Measurements from ENCODE around the gene GARIN5B.

DNA sequence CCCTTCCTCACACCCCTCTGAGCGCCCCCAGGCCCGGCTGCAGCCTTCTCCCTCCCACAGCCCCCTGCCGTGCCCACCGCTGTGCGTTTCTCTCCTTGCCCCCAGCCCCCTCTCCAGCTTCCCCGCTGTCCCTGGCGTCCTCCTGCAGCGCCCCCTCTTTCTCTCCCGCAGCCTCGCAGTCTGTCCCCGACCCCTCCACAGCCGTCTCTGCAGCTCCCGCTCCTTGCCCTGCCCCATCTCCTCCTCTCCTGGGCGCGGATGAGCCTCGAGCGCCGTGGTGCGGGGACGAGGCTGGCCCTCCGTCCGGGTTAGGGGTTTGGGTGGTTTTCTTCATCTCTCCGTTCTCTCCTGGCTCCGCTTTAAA, 22.3 kb downstream of the GARIN5B start:
- no peak for TF ChIP-seq EZH2 (IDR thresholded peaks at IDR 0.05; ENCODE audit: low read depth, unreplicated experiment)
- no peak for TF ChIP-seq POLR2AphosphoS5 (IDR thresholded peaks at IDR 0.05; ENCODE audit: low read depth)
- TF ChIP-seq, protein P1, sequence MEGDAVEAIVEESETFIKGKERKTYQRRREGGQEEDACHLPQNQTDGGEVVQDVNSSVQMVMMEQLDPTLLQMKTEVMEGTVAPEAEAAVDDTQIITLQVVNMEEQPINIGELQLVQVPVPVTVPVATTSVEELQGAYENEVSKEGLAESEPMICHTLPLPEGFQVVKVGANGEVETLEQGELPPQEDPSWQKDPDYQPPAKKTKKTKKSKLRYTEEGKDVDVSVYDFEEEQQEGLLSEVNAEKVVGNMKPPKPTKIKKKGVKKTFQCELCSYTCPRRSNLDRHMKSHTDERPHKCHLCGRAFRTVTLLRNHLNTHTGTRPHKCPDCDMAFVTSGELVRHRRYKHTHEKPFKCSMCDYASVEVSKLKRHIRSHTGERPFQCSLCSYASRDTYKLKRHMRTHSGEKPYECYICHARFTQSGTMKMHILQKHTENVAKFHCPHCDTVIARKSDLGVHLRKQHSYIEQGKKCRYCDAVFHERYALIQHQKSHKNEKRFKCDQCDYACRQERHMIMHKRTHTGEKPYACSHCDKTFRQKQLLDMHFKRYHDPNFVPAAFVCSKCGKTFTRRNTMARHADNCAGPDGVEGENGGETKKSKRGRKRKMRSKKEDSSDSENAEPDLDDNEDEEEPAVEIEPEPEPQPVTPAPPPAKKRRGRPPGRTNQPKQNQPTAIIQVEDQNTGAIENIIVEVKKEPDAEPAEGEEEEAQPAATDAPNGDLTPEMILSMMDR (conservative IDR thresholded peaks at IDR 0.05; ENCODE audit: low read depth in 2 of 2), result peak; percentile 29 to 41
